GM19193 (cell line): ENCODE measurements around the gene HHIPL1.

ENCODE experiments used
- POLR2A ChIP-seq: IDR thresholded peaks from 4 replicates; pipeline ENCODE4 v1.6.1; 2011; ENCODE audit not compliant: insufficient read depth, insufficient read length; ENCODE audit errors: extremely low read depth

The HHIPL1 gene

DNA sequence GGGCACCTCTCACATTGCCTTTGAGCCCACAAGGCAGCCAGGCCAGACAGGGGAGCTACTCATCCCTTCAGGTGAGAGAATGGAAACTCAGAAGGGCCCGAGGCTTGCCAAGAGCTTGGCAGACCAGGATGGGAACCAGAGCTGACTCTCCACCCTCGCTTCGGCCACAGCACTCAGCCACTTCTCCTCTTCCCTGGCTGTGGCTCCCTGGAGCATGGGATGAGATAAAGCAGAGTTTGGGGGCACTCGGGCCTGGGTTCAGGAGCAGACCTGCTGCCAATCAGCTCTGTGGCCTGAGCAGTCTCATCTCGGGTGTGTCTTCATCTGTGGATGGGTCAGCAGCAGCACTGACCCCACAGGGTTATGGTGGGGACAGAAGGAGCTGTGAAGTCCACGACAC lies 20.9 kb upstream of the HHIPL1 start:
- no peak for TF ChIP-seq POLR2A

DNA sequence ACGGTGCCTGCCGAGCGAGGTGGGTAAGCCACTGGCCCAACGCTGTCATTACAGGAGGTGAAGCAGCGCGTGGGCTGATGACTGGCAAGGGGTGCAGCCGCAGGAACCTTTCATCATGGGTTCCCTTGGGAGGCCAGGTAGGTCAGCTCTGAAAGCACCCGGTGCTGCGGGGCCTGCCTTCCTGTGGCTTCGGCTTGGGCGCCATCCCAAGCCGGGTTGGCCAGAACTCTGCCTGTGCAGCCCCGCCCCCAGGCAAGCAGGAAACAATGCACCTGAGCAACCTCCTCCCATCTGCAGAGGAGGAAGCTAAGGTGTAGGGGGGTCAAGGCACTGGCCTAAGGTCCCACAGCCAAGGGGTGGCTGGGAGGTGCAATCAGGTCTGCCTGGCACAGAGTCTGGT lies 20.0 kb upstream of the HHIPL1 start:
- no peak for TF ChIP-seq POLR2A

DNA sequence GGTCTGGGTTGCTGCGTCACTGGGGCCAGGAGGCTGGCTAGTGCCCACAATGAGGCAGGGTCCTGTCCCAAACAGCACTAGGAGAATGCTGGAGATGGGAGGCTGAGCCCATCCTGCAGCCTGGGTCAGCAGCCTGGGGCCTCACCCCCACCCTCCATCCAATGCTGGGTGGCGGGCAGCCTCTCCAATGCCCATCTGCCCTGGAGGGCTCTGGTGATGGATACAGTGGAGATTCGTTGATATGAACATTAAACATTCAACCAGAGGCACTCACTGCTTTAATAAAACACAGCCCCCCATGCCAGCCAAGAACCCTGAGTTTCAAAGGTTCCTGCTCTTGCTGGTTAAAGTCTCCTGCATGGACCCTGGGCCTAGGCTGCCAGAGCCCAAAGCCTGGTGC lies 19.5 kb upstream of the HHIPL1 start:
- TF ChIP-seq POLR2A = no peak

DNA sequence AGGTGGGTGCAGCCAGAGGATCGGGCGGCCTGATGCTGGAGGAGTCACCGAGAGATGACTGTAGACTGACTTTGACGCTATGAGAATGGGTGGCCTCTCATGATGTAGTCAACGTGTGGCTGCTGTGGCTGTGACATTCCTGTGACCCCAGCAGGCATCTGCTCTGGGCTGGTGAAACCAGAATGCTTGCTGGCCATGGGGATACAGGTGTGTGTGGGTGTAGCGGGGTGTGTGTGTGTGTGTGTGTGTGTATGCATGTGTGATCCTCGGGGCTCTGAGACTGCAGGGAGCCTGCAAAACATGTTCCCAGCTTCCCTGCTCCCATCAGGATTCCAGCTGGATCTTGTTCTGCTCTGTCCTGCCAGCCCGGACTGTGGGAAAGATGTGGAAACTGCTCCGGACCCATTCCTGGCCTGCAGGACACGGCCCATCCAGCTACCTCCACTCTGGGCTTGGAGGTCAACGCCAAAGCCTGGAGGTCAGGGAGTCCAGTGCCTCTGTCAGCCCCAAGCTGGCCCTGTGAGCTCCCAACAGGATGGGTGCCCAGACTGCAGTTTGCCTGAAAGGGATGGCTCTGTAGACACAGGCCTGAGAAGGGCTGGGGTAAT lies 18.8 kb upstream of the HHIPL1 start:
- TF ChIP-seq POLR2A = no peak

DNA sequence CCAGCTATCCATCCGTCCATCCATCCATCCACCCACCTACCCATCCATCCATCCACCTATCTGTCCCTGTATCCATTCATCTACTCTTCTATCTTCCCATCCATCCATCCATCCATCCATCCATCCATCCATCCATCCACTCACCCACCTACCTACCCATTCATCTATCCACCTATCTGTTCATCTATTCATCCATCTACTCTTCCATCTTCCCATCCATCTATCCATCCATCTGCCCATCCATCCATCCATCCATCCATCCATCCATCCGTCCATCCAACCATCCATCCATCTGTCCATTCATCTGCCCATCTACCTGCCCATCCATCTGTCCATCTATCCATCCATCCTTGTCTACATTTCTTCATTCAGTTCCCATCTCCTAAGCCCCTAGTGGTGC lies 17.8 kb upstream of the HHIPL1 start:
- TF ChIP-seq POLR2A = no peak

DNA sequence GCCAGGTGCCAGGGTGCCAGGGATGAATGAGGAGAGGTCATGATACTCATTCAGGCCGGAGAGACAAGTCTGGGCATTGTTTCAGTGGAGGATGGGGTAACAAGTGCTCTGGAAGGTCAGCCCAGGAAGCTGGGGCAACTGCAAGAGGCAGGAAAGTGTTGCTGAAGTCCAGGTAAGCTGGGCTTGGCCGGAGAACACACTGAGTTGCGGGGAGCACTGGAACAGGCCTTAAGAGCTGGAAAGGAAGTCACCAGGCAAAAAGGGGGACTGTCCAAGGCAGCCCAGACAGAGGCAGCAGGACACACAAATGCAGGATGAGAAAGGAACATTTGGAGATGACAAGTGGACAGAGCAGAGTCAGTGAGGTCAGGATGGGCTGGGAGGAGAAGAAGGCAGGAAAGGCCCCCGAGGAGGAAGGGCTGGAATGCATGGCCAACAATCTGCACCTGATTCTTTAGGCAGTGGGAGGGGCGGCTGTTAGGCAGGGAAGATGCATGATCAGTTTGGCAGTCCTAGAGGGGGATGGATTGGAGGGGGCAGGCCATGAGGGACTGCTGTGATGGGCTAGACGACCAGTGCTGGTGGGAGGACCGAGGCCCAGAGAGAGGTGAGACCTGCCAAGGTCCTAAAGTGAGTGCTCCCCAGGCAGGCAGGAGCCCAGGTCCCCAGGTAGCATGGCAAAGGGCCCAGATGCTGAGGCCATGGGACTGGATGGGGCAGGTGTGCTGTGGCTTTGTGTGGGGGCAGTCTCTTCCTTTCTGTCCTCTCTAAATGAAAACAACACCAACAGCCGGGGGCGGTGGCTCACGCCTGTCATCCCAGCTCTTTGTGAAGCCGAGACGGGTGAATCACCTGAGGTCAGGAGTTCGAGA lies 17.2 kb upstream of the HHIPL1 start:
- no peak for TF ChIP-seq POLR2A

DNA sequence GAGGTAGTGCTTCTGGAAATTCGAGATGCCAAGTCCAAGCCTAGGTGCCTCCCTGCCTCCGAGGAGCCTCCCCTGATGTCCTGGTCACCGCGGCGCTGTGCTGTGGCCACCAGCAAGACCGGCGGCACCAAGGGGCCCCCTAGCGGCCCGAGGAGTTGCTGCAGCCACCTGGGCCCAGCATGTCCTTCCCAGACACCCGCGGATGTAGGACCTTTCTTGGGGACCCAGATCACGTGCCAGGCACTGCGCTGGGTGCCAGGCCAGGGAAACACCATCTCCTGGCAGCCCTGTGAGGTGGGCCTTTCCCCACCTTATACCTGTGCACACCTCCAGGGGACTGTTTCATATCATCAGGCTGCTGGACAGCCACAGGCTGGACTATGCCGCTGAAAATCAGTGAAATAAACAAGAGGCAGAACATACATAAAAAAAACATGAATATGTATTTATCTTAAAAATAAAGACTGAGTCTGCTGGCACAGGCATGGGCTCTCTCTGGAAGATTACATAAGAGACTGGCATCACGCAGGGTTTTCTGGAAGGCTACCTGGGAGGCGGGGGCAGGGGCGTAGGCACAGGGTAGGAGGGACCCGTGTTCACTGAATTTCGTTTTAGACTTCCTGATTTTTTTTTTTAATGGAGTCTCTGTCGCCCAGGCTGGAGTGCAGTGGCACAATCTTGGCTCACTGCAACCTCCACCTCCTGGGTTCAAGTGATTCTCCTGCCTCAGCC lies 15.9 kb upstream of the HHIPL1 start:
- no peak for TF ChIP-seq POLR2A

DNA sequence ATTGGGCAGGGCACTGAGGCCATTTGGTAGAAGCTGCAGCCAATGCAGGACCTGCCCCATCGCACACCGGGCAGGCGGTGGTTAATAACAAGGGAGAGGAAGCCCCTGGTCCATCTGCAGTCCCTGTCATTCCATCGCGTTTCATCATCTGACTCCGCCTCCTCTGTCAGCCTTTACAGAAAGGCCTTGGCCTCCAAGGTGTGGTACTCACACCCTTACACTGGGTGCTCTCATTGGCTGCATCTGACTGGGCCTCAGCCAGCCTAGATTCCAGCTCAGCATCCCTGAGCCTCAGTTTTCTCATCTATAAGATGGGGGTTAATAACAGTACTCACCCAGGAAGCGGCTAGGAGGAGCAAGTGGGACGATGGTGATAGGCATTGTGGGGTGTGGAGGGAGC lies 14.7 kb upstream of the HHIPL1 start:
- TF ChIP-seq POLR2A = no peak

DNA sequence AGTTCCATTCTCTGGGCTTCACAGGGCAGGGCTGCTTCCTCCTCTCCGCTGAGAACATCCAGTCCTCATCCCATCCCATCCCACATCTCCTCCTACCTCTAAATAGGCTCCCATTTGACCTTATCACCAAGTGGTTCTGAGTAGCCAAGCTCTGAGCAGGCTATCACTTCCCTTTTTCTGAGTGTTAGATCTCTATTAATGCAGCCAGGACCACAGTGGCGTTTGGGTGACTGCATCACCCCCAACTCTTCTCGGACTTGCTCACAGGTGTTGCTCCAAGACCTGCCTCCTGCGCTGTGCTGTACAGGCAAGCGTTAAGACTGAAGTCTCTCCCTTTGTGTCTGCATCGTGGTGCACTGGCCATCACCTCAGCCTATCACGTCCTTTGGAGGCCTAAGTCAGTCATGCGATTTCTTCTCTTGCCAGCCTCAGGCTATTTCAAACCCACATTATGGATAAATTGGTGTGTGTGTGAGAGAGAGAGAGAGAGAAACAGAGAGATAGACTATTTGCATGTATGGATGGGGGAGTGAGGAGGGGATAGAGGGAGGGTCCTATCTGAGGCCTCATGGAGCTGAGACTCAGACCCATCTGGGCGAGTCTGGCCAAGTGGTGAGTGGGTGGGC lies 12.4 kb upstream of the HHIPL1 start:
- TF ChIP-seq POLR2A = no peak

DNA sequence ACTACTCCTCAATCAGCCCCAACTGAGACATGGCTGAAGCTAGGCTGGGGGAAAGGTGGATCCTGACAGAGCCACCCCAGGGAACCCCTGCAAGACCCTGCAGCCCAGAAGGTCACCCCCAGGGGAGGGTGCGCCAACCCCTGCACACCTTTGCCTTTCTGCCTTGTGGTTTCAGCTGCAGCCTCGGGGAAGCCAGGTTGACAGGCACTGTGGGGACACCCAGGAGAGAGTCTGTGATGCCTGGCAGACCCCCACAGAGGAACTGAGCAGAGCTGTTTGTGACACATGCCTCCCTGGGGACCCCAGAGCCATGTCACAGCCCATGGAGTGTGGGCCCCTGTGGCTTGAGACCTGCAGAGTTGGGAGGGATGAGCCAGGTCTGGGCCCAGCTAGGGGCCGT lies 11.8 kb upstream of the HHIPL1 start:
- no peak for TF ChIP-seq POLR2A

DNA sequence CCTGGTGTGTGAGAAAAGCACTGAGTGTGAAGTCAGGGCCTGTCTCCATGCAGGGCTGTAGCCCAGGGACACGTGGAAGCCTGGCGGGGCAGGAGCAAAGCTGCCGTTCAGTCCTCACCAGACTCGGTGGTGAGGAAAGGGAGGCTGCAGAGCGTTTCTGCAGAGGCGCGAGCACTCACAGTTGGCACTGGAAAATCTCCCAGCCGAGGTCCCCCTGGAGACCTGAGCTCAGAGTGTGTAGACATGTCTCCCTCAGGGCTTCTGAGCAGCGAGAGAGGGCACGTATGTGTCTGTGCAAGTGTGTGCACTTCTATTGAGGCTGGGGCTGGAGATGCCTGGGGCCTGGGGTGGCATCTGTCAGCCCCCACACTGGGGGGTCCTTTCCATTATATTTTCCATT lies 11.0 kb upstream of the HHIPL1 start:
- TF ChIP-seq POLR2A = no peak

DNA sequence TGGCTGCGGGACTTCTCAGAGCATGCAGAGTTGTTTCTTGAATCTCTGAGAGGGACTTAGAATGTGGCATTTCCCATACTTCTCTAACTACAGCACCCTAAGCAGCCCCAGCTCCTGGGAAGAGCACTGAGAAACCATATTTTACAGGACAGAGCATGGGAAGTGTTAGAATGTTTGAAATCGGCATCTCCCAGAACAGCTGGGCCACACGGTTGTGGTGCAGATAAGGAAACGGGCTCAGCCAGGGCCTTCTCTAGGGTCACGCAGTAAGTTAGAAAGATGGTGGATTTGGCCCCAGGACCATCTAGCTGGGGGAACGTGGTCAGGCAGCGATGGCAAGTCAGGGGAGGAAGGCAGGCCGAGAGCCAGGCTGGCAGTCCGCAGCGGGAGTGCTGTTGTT lies 10.5 kb upstream of the HHIPL1 start:
- no peak for TF ChIP-seq POLR2A

DNA sequence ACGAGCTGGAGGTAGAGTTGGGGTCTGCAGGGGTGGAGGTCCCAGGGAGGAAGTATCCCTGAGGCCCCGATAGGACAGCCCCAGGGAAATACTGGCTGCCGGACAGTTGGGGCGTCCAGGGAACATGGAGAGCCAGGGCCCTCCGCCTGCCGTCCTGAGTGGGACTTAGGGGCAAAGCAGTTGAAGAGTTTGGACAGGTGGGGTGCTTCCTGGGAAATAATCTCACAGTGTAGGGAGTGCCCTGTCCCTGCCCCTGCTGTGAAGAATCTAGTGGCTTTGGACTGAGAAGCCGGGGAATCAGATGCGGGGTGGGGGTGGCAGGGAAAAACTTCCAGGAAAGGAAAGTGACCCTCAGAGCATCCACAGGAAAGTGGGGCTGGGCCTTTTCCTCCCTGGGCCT lies 9.8 kb upstream of the HHIPL1 start:
- TF ChIP-seq POLR2A = no peak

DNA sequence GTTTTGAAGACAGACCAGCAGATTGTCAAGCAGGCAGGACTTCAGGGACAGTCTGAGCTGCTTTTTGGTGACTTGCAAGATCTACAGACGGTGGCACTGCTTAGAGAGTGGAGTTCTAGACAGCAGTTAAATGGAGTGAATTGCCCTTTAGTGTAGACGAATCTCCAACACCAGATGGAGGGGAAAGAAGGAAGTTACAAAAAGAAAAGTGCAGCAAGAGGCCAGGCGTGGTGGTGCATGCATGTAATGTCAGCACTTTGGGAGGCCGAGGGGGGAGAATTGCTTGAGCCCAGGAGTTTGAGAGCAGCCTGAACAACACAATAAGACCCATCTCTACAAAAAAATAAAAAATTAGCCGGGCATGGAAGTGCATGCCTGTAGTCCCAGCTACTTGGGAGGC lies 8.4 kb upstream of the HHIPL1 start:
- no peak for TF ChIP-seq POLR2A

DNA sequence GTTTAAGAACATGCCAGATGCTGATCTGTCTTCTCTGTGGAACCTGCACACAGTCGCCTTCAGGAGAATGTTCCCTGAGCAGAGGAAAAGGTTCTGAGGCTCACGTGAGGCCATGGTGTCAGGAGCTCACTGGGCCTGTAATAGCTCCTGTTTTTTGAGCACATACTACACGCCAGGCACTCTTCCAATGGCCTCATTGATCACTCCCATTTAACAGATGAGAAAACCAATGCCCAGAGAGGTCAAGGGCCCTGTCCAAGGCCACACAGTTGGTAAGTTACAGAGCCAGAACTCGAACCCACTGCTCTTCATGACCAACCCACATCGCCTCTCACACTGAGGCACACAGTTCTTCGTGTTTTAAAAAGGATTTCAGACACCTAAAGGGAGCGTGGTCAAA lies 7.3 kb upstream of the HHIPL1 start:
- no peak for TF ChIP-seq POLR2A
